Motor neuron (in vitro differentiated cells): Measurements from ENCODE around the gene PRPSAP1. TPM values are rescaled to one million over a fixed set of nuclear protein-coding genes. Genes with fewer than 3 reads are reported as not detected.
"Not testable (repeated sequence)": the region's sequence is repeated elsewhere in the genome, so short reads cannot be mapped to it uniquely, and the experiment has no call there.

ENCODE experiments used
- ATAC-seq, 8 experiments: fragments of 200-7000 bp; cut with Tn5 transposase; replicated peaks in 6 of 8; 2 replicates each; pipeline ENCODE4 v1.8.0; 2021; ENCODE audit warnings: mild to moderate bottlenecking in 8 of 8, moderate library complexity in 8 of 8
- H3K27ac ChIP-seq, 2 donors: fragments of 250-450 bp; sonication (Bioruptor Pico); 2 replicates each; pipeline ENCODE4 v1.9.0; 2021; ENCODE audit warnings: antibody characterized with exemption in 2 of 2, mild to moderate bottlenecking in 2 of 2, moderate library complexity in 1 of 2
- H3K4me1 ChIP-seq, 2 donors: fragments of 250-450 bp; sonication (Bioruptor Pico); replicated peaks in 1 of 2; 2 replicates each; pipeline ENCODE4 v1.6.1; 2021; ENCODE audit warnings: antibody characterized with exemption in 2 of 2, mild to moderate bottlenecking in 2 of 2, moderate library complexity in 1 of 2
- H3K4me3 ChIP-seq, 5 donors: fragments of 250-450 bp; sonication (Bioruptor Pico); 2 replicates each; pipeline ENCODE4 v1.9.0; 2021; ENCODE audit warnings: antibody characterized with exemption in 5 of 5, mild to moderate bottlenecking in 5 of 5, moderate library complexity in 4 of 5
- WGBS, 10 experiments: fragments of 450-650 bp; shearing (Covaris generic); methylation state at CpG; one replicate each; pipeline ENCODE4 v1.0.0; 2022; 5-methylcytosine and 5-hydroxymethylcytosine counted together
- in situ Hi-C, 9 experiments: fragments of 400-800 bp; cut with MboI; loops; one replicate each; pipeline ENCODE4 v1.15.0; 2021; ENCODE audit warnings: low sequenced_read_pairs in 9 of 9, low pct_unique_long_range_greater_than_20kb in 2 of 9; ENCODE audit not compliant: unreplicated experiment in 9 of 9
- total RNA-seq, 8 experiments: library from RNA; unstranded; fragments of 300-600 nt; gene quantifications; 2 replicates each; pipeline versions ENCODE4 v1.2.3 to v1.2.4, GENCODE V29; 2022

Gene PRPSAP1
- total RNA-seq, 8 experiments from 2014 or later: 21.3 to 60.3 (median 44.3) TPM

DNA sequence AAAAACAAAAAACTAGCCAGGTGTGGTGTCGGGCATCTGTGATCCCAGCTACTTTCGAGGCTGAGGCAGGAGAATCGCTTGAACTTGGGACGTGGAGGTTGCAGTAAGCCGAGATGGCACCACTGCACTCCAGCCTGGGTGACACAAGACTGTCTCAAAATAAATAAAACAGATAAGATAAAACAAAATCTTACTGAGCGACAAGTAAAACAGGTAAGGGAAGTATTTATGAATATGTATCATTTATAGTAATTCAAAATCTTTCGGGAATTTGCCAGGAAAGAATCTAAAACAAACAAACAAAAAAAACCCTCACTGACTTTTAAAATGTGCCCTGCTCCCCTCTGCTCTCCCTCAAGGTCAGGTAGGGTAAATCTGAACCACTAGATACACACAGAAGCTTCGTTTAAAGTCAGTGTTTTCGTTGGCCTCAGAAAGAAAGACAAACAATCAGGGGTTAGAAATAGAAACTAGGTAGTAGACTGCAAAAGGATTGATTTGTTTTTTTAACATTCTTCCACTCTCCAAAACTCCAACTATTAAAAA is 2.1 kb downstream of the PRPSAP1 start:
- 60 to 95% (median 82%) methylated on average over 2 to 9 of the region's 9 CpGs for WGBS, 10 experiments
- peaks cover 2 to 5% of the 10 kb centered on the region in 2 donors for H3K4me1 ChIP-seq
- no peak overlapping the region for H3K27ac ChIP-seq
- in situ Hi-C loops: no loop called here
- ATAC-seq: no peak
- no peak overlapping the region for H3K4me3 ChIP-seq

DNA sequence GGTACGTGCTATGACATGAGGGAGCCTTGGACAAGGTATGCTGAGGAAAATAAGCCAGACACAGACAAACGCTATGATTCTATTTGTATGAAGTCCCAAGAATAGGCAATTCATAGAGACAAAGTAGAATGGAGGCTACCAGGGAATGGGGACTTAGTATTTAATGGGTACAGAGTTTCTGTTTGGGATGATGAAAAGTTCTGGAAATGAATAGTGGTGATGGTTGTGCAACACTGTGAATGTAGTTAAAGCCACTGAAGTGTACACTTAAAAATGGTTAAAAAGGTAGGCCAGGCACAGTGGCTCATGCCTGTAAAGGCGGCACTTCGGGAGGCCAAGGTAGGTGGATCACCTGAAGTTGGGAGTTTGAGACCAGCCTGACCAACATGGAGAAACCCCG is 3.3 kb downstream of the PRPSAP1 start:
- WGBS, 10 experiments: 86 to 100% (median 97%) methylated on average over 2 to 5 of the region's 5 CpGs
- H3K4me1 ChIP-seq: peaks cover 11 to 14% of the 10 kb centered on the region in 2 donors
- no peak overlapping the region for H3K27ac ChIP-seq
- no peak for ATAC-seq
- in situ Hi-C loops: no loop called here
- no peak overlapping the region for H3K4me3 ChIP-seq

DNA sequence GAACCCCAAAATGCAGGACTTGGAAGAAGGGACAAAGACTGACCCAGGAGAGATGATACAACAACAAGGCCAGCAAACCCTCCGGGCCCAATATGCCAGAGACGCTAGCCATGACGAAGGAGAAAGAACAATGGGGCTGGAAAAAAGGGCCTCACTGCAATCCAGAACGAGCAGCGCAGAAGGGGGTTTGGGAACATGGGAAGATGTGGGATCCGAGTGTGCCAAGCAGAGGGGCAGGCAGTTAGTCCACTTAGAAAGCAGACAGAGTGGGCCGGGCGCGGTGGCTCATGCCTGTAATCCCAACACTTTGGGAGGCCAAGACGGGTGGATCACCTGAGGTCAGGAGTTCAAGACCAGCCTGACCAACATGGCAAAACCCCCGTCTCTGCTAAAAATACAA is 6.8 kb downstream of the PRPSAP1 start:
- WGBS, 10 experiments: 96 to 100% (median 100%) methylated on average over 1 to 4 of the region's 11 CpGs; no CpG with 5 or more reads in 7 of the 10 experiments
- in situ Hi-C loops, ATAC-seq, H3K27ac ChIP-seq, H3K4me3 ChIP-seq: not testable (repeated sequence)
- peaks cover 9 to 14% of the 10 kb centered on the region in 2 donors for H3K4me1 ChIP-seq

DNA sequence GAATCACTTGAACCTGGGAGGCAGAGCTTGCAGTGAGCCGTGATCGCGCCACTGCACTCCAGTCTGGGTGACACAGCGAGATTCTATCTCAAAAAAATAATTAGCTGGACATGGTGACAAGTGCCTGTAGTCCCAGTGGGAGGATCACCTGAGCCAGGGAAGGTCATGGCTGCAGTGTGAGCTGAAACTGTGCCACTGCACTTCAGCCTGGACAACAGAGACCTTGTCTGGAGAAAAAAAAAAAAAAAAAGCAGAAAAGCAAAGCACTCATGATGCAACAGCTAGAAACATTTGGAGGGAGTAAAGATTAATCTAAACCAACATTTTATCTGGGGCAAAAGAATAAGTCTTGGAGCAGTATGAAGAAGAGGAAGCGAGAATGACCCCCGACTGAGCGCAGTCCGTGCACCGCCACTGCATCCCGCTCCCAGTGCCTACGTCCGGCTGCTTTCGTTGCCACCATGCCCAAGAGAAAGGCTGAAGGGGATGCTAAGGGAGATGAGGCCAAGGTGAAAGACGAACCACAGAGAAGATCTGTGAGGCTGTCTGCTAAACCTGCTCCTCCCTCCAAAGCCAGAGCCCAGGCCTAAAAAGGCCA is 8.2 kb downstream of the PRPSAP1 start:
- no peak overlapping the region for H3K4me3 ChIP-seq
- WGBS, 10 experiments: 89 to 100% (median 96%) methylated on average over 4 to 12 of the region's 14 CpGs; no CpG with 5 or more reads in 1 of the 10 experiments
- ATAC-seq: peak in 5 of 8 experiments; percentile 64 to 95 (median 76)
- H3K4me1 ChIP-seq: peaks cover 9 to 14% of the 10 kb centered on the region in 2 donors
- H3K27ac ChIP-seq: peak overlapping the region; percentile 74 to 81
- in situ Hi-C loops: no loop called here

DNA sequence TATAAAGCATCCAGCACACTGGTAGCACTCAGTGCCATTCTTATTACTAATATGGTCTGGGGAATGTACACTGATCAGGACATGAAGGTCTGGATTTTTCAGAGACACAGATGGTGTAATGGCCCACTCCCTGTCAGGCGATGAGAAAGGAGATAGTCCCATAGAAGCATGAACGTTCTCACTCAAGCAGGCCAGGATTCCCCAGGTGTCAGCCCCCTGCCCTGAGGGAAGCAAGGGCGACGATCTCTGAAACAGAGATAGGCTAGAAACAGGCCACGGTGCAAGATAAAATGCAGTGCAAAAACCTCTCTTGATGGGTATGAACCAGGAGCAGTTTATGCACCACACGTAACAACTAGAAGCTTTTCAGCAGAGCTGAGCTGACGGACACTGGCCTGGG is 10.6 kb downstream of the PRPSAP1 start:
- WGBS, 10 experiments: 80 to 100% (median 90%) methylated on average over 1 to 7 of the region's 7 CpGs; no CpG with 5 or more reads in 1 of the 10 experiments
- Histone ChIP-seq H3K4me3 (no peak overlapping the region), H3K27ac (no peak overlapping the region), H3K4me1 (peaks cover 9 to 14% of the 10 kb centered on the region in 2 donors)
- no peak for ATAC-seq
- in situ Hi-C loops: no loop called here

DNA sequence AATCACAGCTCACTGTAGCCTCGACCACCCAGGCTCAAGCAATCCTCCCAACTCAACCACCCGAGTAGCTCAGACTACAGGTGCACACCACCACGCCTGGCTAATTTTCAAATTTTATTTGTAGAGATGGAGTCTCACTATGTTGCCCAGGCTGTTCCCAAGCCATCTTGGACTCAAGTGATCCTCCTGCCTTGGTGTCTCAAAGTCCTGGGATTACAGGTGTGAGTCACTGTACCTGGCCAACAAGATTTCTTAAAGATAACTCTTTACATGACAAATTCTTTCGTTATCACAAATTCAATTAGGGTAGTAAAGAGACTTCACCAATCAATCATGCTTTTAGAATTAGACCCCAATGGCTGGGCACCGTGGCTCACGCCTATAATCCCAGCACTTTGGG is 12.4 kb downstream of the PRPSAP1 start:
- WGBS, 10 experiments: 92 to 100% (median 100%) methylated on average over 1 to 4 of the region's 6 CpGs; no CpG with 5 or more reads in 4 of the 10 experiments
- ATAC-seq: no peak
- Histone ChIP-seq H3K4me1 (peaks cover 7 to 13% of the 10 kb centered on the region in 2 donors), H3K27ac (no peak overlapping the region), H3K4me3 (no peak overlapping the region)
- in situ Hi-C loops: no loop called here

DNA sequence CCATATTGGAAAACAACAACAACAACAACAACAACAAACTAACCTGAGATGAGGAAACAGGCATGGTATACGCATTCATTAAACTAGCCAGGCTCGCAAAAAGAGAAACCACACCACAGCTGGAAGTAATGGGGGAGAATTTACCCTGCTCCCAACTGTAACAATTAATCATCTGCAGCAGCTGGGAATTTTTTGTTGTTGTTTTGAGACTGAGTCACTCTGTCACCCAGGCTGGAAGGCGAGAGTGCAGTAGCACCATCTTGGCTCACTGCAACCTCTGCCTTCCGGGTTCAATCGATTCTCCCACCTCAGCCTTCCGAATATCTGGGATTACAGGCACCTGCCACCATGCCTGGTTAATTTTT is 16.3 kb downstream of the PRPSAP1 start:
- in situ Hi-C loops: no loop called here
- WGBS, 10 experiments: 31 to 100% (median 79%) methylated on average over 1 to 6 of the region's 6 CpGs; no CpG with 5 or more reads in 3 of the 10 experiments
- H3K4me1 ChIP-seq: no peaks in the 10 kb centered on the region
- peak in 2 of 8 experiments; percentile 65 to 81 for ATAC-seq
- no peak overlapping the region for H3K27ac ChIP-seq
- H3K4me3 ChIP-seq: no peak overlapping the region

DNA sequence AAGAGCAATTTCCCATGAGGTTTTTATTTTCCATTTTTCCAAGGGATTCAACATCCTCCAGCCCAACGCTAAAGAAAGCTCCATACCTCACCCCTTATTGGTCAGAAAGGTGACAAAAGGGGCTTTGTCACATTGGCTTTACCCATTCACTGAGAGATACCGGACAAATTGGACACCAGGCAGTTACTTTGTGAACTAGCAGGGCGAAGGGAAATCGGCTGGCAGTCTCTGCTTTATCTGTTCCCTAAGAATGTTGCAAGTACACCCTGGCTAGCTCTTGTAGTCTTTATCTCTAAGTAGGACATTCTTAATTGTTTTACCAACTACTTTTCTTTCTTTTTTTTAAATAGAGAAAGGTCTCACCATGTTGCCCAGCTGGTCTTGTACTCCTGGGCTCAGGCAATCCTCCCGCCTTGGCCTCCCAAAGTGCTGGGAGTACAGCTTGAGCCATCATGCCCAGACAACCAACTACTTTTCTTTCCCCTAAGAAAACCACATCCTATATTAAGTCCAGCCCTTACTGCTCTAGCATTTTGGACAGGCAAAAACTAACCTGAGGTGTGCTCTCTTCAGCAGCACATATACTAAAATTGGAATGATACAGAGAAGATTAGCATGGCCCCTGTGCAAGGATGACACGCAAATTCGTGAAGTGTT is 16.8 kb downstream of the PRPSAP1 start:
- WGBS, 10 experiments: 58 to 100% (median 85%) methylated on average over 1 to 7 of the region's 7 CpGs; no CpG with 5 or more reads in 2 of the 10 experiments
- H3K4me3 ChIP-seq: no peak overlapping the region
- no peak for ATAC-seq
- H3K27ac ChIP-seq: no peak overlapping the region
- no peaks in the 10 kb centered on the region for H3K4me1 ChIP-seq
- in situ Hi-C loops: no loop called here

DNA sequence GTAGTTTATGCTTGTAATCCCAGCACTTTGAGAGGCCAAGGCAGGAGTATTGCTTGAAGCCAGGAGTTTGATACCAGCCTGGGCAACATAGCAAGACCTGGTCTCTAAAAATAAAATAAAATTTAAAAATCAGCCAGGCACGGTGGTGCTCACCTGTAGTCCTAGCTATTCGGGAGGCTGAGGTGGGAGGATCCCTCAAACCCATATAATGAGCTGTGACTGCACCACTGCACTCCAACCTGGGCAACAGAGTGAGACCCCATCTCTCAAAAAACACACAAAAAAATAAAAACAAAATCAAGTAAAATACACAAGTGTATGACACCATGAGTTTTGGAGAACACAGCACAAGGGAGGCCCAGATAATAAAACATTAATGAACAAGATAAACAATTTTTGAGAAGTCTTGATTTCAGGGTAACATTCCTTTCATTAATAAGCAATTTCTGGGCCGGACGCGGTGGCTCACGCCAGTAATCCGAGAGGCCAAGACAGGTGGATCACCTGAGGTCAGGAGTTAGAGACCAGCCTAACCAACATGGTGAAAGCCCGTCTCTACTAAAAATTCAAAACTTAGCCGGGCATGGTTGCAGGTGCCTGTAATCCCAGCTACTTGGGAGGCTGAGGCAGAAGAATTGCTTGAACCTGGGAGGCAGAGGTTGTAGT is 17.9 kb downstream of the PRPSAP1 start:
- Histone ChIP-seq H3K4me1 (no peaks in the 10 kb centered on the region), H3K4me3 (no peak overlapping the region), H3K27ac (no peak overlapping the region)
- ATAC-seq: no peak
- WGBS, 10 experiments: 94 to 100% (median 96%) methylated on average over 1 to 8 of the region's 9 CpGs; no CpG with 5 or more reads in 2 of the 10 experiments
- in situ Hi-C loops: no loop called here

DNA sequence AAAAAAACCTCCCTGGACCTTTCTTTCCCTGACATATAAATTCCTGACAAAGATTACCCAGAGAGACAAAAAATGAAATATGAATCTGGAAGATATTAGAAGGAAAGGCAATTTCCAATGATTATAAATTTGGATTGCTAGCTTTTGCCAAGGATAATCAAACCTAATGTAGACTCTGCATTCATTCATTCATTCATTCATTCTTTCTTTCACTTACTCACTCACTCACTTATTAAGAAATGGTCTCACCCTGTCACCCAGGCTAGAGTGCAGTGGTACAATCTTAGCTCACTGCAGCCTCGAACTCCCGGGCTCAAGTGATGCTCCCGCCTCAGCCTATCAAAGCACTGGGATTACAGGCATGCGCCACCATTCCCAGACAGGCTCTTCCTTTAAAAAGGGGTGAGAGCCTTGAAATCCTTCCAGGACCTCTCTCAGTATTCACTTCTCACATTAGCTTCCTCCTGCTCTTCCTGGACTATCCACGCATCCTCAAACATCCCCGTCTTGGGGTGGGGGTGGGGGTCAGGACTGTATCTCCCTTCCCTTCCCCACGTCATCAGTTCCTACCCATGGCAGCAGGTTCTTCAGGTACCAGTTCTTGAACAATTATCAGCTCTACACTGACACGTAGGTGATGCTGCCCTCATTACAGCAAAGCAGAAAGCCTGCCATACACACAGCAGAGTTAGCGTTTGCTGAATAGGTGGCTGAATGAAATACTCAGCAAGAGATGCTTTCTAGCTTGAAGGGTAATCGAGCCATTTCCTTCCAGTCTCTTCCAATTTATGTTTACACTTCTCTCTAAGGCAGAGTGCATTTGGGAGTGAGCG is 19.8 kb downstream of the PRPSAP1 start:
- no peak for ATAC-seq
- no peak overlapping the region for H3K4me3 ChIP-seq
- 60 to 100% (median 86%) methylated on average over 1 to 5 of the region's 11 CpGs for WGBS, 10 experiments
- H3K4me1 ChIP-seq: no peaks in the 10 kb centered on the region
- H3K27ac ChIP-seq: no peak overlapping the region
- in situ Hi-C loops: no loop called here

DNA sequence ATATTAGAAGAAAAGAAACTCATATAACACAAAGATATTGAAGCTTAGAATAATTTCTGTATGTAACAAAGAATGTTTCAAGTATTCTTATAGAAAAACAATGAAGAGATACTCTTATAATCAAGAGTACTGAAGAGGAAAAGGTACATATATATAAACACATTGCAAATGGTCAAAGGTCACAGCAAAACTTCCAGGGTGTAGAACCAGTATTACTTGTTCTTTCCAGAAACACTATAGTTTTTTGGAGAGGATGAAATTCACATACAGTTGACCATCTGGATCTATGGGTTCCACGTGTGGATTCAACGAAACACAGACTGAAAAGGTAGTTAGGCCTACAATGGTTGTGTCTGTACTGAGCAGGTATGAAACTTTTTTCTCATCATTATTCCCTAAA is 22.6 kb downstream of the PRPSAP1 start:
- in situ Hi-C loops: no loop called here
- 75 to 100% (median 92%) methylated on average over 1 to 2 of the region's 2 CpGs; no CpG with 5 or more reads in 4 of the 10 experiments for whole genome bisulfite sequencing, 10 experiments
- no peak for ATAC-seq

DNA sequence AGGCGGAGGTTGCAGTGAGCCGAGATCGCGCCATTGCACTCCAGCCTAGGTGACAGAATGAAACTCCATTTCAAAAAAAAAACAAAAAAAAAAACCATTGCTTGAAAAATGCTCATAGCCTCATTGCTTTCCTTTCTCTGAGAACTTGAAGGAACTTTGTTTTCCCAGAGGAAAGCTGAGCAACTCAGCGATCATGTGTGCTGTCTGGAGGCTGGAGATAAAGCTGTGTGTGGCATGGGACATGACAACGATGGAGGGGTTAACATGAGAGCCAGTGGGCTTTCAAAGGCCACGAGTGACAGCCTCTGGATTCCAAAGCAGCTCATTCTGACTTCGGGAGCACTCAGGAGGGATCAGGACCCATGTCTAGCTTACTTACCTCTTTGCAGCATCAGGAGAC is 24.1 kb downstream of the PRPSAP1 start:
- H3K4me3 ChIP-seq: no peak overlapping the region
- no peak for ATAC-seq
- WGBS, 10 experiments: 47 to 100% (median 87%) methylated on average over 1 to 7 of the region's 8 CpGs
- no peaks in the 10 kb centered on the region for H3K4me1 ChIP-seq
- H3K27ac ChIP-seq: no peak overlapping the region
- in situ Hi-C loops: no loop called here

More for the DNA sequence above, 22.6 kb downstream of the PRPSAP1 start:
- Histone ChIP-seq H3K4me3 (no peak overlapping the region), H3K27ac (no peak overlapping the region), H3K4me1 (no peaks in the 10 kb centered on the region)
